Measurements from ENCODE around the gene ENPEP.

Gene ENPEP

DNA sequence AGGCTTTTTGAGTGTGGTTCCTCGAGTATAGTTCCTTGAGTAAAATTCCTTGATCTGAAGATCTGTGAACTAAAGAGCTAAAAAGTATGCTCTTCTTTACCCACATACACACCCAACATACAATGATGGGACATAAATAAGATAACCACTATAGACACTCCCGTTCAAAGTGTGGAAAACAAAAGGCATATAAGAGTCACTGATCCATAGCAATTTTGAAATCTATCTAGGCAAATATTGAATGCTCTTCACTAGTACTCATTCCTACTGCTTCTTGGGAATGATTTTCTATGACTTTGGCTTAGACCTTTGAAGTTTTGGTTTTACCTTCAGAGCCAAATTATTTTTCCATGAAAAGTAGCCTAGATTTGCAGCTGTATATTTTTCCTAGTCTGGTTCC is 120.5 kb downstream of the ENPEP start:
- DNase-seq (ENCODE audit: extremely low read depth in 1 of 2, low read depth in 1 of 2): no peak

- DNase-seq (ENCODE audit: extremely low read depth in 1 of 2, low read depth in 1 of 2): no peak
Observed at GRCh38 chr4:110597582-110597981, 121.6 kb downstream of the ENPEP start.

- DNase-seq (ENCODE audit: extremely low read depth in 1 of 2, low read depth in 1 of 2): no peak
Observed at GRCh38 chr4:110602061-110602460, 126.1 kb downstream of the ENPEP start.

DNA sequence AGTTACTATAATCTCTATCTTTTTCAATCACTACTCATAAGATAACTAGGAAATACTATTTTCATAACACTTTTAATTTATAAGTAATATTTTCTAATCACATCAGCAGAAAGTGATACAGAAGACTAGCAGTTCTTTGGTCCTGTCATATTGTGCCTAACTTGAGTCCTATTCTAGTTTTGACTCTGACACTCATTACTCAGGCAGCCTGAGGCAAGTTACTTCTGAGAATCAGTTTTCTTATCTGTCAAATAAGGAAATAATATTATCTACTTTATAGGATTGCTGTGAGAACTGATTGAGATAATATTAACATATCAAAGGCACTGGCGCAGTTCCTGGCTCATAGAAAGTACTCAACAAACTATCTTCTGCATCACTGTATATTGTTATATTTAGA is 129.1 kb downstream of the ENPEP start:
- DNase-seq (ENCODE audit: extremely low read depth in 1 of 2, low read depth in 1 of 2): no peak

- DNase-seq (ENCODE audit: extremely low read depth in 1 of 2, low read depth in 1 of 2): no peak
Observed at GRCh38 chr4:110609044-110609750, 133.2 kb downstream of the ENPEP start.

GRCh38 chr4:110610620-110610939 is 134.6 kb downstream of the ENPEP start:
- no peak for DNase-seq (ENCODE audit: extremely low read depth in 1 of 2, low read depth in 1 of 2)

DNA sequence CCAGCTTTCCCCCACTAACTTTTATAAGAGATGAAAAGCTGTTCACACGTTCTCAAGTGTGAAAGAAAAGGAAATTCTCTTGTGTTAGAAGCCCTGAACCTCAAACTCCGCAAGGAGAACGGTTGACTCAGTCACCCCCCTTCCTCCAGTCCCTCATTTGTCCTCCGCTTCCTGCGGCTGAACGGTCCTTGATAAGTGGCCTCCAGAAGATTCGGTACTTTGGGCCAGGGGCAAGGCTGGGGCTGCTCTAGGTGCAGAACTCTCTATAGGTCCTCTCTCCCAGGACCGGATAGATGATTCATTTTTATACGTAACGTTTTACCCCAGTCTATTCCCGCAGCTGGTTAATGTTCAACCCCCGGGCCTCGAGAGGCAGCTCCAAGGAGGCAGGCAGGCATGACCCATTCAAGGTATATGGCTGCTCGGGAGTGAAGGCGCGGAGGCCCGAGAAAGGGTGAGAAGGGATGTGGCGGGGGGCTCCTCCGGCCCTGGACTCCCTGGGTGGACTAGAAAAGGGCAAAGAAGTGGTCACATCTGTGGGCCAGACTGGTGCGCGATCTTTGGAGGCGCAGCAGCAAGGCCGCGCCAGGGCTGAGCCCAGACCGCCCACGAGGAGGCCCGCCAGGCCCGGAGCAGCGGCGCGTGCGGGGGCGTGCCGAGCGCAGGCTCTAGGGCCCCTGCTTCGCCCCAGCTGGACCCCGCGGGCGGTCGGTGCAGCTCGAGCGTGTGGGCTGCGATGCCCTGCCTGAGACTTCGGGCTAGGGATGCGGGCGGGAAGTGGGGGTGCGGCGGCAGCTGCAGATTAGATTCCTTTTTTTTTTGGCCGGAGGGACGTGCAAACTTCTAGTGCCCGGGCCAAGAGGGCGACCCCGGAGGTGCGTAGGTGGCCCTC is 135.2 kb downstream of the ENPEP start:
- DNase-seq (ENCODE audit: extremely low read depth in 1 of 2, low read depth in 1 of 2): no peak

GRCh38 chr4:110611968-110612447 is 136.1 kb downstream of the ENPEP start:
- no peak for DNase-seq (ENCODE audit: extremely low read depth in 1 of 2, low read depth in 1 of 2)

GRCh38 chr4:110612631-110613269 is 136.8 kb downstream of the ENPEP start:
- DNase-seq (ENCODE audit: extremely low read depth in 1 of 2, low read depth in 1 of 2): no peak

GRCh38 chr4:110613745-110614144 is 137.8 kb downstream of the ENPEP start:
- no peak for DNase-seq (ENCODE audit: extremely low read depth in 1 of 2, low read depth in 1 of 2)

- DNase-seq (ENCODE audit: extremely low read depth in 1 of 2, low read depth in 1 of 2): no peak
Observed at GRCh38 chr4:110614173-110614963, 138.4 kb downstream of the ENPEP start.
